ENCODE data around the gene IL22. TPM values are rescaled to one million over a fixed set of nuclear protein-coding genes. Genes with fewer than 3 reads are reported as not detected.

The IL22 gene
- total RNA-seq, 2 experiments from 2014 or later = 0.61 TPM; not detected in 1

- H3K27ac Mint-ChIP-seq = no peak overlapping the region
These were observed 26.0 kb upstream of the IL22 start for GRCh38 chr12:68279227-68280054.

GRCh38 chr12:68276402-68276930 is 23.1 kb upstream of the IL22 start:
- Mint-ChIP-seq H3K36me3 (peaks cover 4% of the 10 kb centered on the region), H3K4me3 (no peak overlapping the region), H3K27me3 (peaks cover 12% of the 10 kb centered on the region), H3K4me1 (peaks cover 43% of the 10 kb centered on the region), H3K27ac (no peak overlapping the region), H3K9me3 (ENCODE audit: low read depth) (no peaks in the 10 kb centered on the region)
- CTCF ChIA-PET = interaction anchor here (1.0 to 2.1 kb wide), 4 partner anchors 9 to 54 kb away, joined by 3 to 6 read pairs (median 3); no protein-coding TSS in a partner anchor
- DNase-seq (no peak), ATAC-seq (no peak)

More at GRCh38 chr12:68279227-68280054, 26.0 kb upstream of the IL22 start:
- ATAC-seq = no peak
- H3K9me3 Mint-ChIP-seq (ENCODE audit: low read depth) = no peaks in the 10 kb centered on the region
- peaks cover 52% of the 10 kb centered on the region for H3K4me1 Mint-ChIP-seq
- CTCF ChIA-PET = interaction anchor here (1.0 kb wide), 1 partner anchor 37 kb away, joined by 3 read pairs; no protein-coding TSS in a partner anchor
- H3K27me3 Mint-ChIP-seq = peaks cover 12% of the 10 kb centered on the region
- no peak for DNase-seq
- H3K4me3 Mint-ChIP-seq = no peak overlapping the region
- peaks cover 4% of the 10 kb centered on the region for H3K36me3 Mint-ChIP-seq

GRCh38 chr12:68272732-68273131 is 19.3 kb upstream of the IL22 start:
- no peak for ATAC-seq
- Mint-ChIP-seq H3K27me3 (peaks cover 28% of the 10 kb centered on the region), H3K27ac (no peak overlapping the region), H3K4me1 (peaks cover 42% of the 10 kb centered on the region), H3K36me3 (peaks cover 4% of the 10 kb centered on the region), H3K4me3 (no peak overlapping the region), H3K9me3 (ENCODE audit: low read depth) (no peaks in the 10 kb centered on the region)
- CTCF ChIA-PET = interaction anchor here (1.3 kb wide), 1 partner anchor 36 kb away, joined by 4 read pairs; no protein-coding TSS in a partner anchor
- DNase-seq = no peak

- ATAC-seq (no peak), DNase-seq (no peak)
- H3K4me3 Mint-ChIP-seq = no peak overlapping the region
- CTCF ChIA-PET = interaction anchor here (0.7 to 1.2 kb wide), 2 partner anchors 10 to 350 kb away, joined by 3 to 4 read pairs; no protein-coding TSS in a partner anchor
- H3K9me3 Mint-ChIP-seq (ENCODE audit: low read depth) = no peaks in the 10 kb centered on the region
- peaks cover 7% of the 10 kb centered on the region for H3K36me3 Mint-ChIP-seq
- H3K4me1 Mint-ChIP-seq = peaks cover 42% of the 10 kb centered on the region
- no peak overlapping the region for H3K27ac Mint-ChIP-seq
- peaks cover 29% of the 10 kb centered on the region for H3K27me3 Mint-ChIP-seq
These were observed 17.9 kb upstream of the IL22 start for GRCh38 chr12:68271346-68271745.

GRCh38 chr12:68270358-68270757 is 17.0 kb upstream of the IL22 start:
- Mint-ChIP-seq H3K27ac (no peak overlapping the region), H3K9me3 (ENCODE audit: low read depth) (no peaks in the 10 kb centered on the region), H3K36me3 (peaks cover 9% of the 10 kb centered on the region), H3K4me1 (peaks cover 42% of the 10 kb centered on the region), H3K27me3 (peaks cover 32% of the 10 kb centered on the region), H3K4me3 (no peak overlapping the region)
- ATAC-seq (no peak), DNase-seq (no peak)
- CTCF ChIA-PET = interaction anchor here (1.2 kb wide), 1 partner anchor 11 kb away, joined by 4 read pairs; no protein-coding TSS in a partner anchor

- CTCF ChIA-PET = no interaction called here
- no peak overlapping the region for H3K4me3 Mint-ChIP-seq
- ATAC-seq = peak; percentile 59
These were observed 16.4 kb upstream of the IL22 start for GRCh38 chr12:68269779-68270178.

GRCh38 chr12:68268967-68269366 is 15.6 kb upstream of the IL22 start:
- Mint-ChIP-seq H3K27ac (no peak overlapping the region), H3K9me3 (ENCODE audit: low read depth) (no peaks in the 10 kb centered on the region), H3K4me3 (no peak overlapping the region), H3K4me1 (peaks cover 47% of the 10 kb centered on the region), H3K36me3 (peaks cover 12% of the 10 kb centered on the region), H3K27me3 (peaks cover 45% of the 10 kb centered on the region)
- no peak for ATAC-seq
- CTCF ChIA-PET = interaction anchor here (1.0 kb wide), 1 partner anchor 228 kb away, joined by 3 read pairs; no protein-coding TSS in a partner anchor
- DNase-seq = no peak

More at GRCh38 chr12:68269779-68270178, 16.4 kb upstream of the IL22 start:
- no peaks in the 10 kb centered on the region for H3K9me3 Mint-ChIP-seq (ENCODE audit: low read depth)
- H3K27me3 Mint-ChIP-seq = peaks cover 36% of the 10 kb centered on the region
- DNase-seq = no peak
- peaks cover 45% of the 10 kb centered on the region for H3K4me1 Mint-ChIP-seq
- H3K27ac Mint-ChIP-seq = peak overlapping the region; percentile 9
- peaks cover 10% of the 10 kb centered on the region for H3K36me3 Mint-ChIP-seq

- peak overlapping the region; percentile 11 for H3K27ac Mint-ChIP-seq
- CTCF ChIA-PET = interaction anchor here (0.8 to 1.0 kb wide), 2 partner anchors 9 to 227 kb away, joined by 3 read pairs; no protein-coding TSS in a partner anchor
- peaks cover 12% of the 10 kb centered on the region for H3K36me3 Mint-ChIP-seq
- peak overlapping the region; percentile 5 for H3K4me3 Mint-ChIP-seq
- no peaks in the 10 kb centered on the region for H3K9me3 Mint-ChIP-seq (ENCODE audit: low read depth)
- DNase-seq (peak; percentile 46), ATAC-seq (peak; percentile 67)
- H3K27me3 Mint-ChIP-seq = peaks cover 54% of the 10 kb centered on the region
- peaks cover 47% of the 10 kb centered on the region for H3K4me1 Mint-ChIP-seq
These were observed 14.5 kb upstream of the IL22 start for GRCh38 chr12:68267892-68268396.

- peaks cover 62% of the 10 kb centered on the region for H3K4me1 Mint-ChIP-seq
- no peak overlapping the region for H3K27ac Mint-ChIP-seq
- H3K27me3 Mint-ChIP-seq = peaks cover 67% of the 10 kb centered on the region
- ATAC-seq (no peak), DNase-seq (no peak)
- CTCF ChIA-PET = interaction anchor here (1.1 kb wide), 1 partner anchor 42 kb away, joined by 3 read pairs; no protein-coding TSS in a partner anchor
- no peak overlapping the region for H3K4me3 Mint-ChIP-seq
- no peaks in the 10 kb centered on the region for H3K9me3 Mint-ChIP-seq (ENCODE audit: low read depth)
- H3K36me3 Mint-ChIP-seq = peaks cover 15% of the 10 kb centered on the region
These were observed 11.5 kb upstream of the IL22 start for GRCh38 chr12:68264857-68265256.

- DNase-seq = no peak
- peaks cover 61% of the 10 kb centered on the region for H3K4me1 Mint-ChIP-seq
- CTCF ChIA-PET = interaction anchor here (1.1 kb wide), 1 partner anchor 41 kb away, joined by 3 read pairs; no protein-coding TSS in a partner anchor
- H3K9me3 Mint-ChIP-seq (ENCODE audit: low read depth) = no peaks in the 10 kb centered on the region
- ATAC-seq = no peak
- H3K27me3 Mint-ChIP-seq = peaks cover 68% of the 10 kb centered on the region
- H3K4me3 Mint-ChIP-seq = no peak overlapping the region
- no peak overlapping the region for H3K27ac Mint-ChIP-seq
- H3K36me3 Mint-ChIP-seq = peaks cover 15% of the 10 kb centered on the region
These were observed 10.9 kb upstream of the IL22 start for GRCh38 chr12:68264158-68264855.

- DNase-seq (no peak), ATAC-seq (no peak)
- CTCF ChIA-PET = no interaction called here
- Mint-ChIP-seq H3K27me3 (peaks cover 67% of the 10 kb centered on the region), H3K27ac (no peak overlapping the region), H3K36me3 (peaks cover 15% of the 10 kb centered on the region), H3K4me1 (peaks cover 61% of the 10 kb centered on the region), H3K9me3 (ENCODE audit: low read depth) (no peaks in the 10 kb centered on the region), H3K4me3 (no peak overlapping the region)
These were observed 10.0 kb upstream of the IL22 start for GRCh38 chr12:68263366-68263765.

GRCh38 chr12:68261896-68262295 is 8.5 kb upstream of the IL22 start:
- no peaks in the 10 kb centered on the region for H3K9me3 Mint-ChIP-seq (ENCODE audit: low read depth)
- H3K36me3 Mint-ChIP-seq = peaks cover 15% of the 10 kb centered on the region
- ATAC-seq (no peak), DNase-seq (no peak)
- H3K4me1 Mint-ChIP-seq = peaks cover 49% of the 10 kb centered on the region
- H3K27ac Mint-ChIP-seq = no peak overlapping the region
- H3K27me3 Mint-ChIP-seq = peaks cover 82% of the 10 kb centered on the region
- H3K4me3 Mint-ChIP-seq = no peak overlapping the region
- CTCF ChIA-PET = interaction anchor here (1.2 to 1.7 kb wide), 3 partner anchors 16 to 39 kb away, joined by 4 to 6 read pairs (median 4); no protein-coding TSS in a partner anchor

- no peak overlapping the region for H3K4me3 Mint-ChIP-seq
- DNase-seq = no peak
These were observed 6.7 kb upstream of the IL22 start for GRCh38 chr12:68260153-68260552.

More at GRCh38 chr12:68260153-68260552, 6.7 kb upstream of the IL22 start:
- ATAC-seq = no peak
- Mint-ChIP-seq H3K36me3 (peaks cover 9% of the 10 kb centered on the region), H3K4me1 (peaks cover 40% of the 10 kb centered on the region), H3K27me3 (peaks cover 82% of the 10 kb centered on the region), H3K9me3 (ENCODE audit: low read depth) (no peaks in the 10 kb centered on the region), H3K27ac (no peak overlapping the region)
- CTCF ChIA-PET = no interaction called here
